H1 (cell line): ENCODE results near the gene GPR21. TPM values are rescaled to one million over a fixed set of nuclear protein-coding genes. Genes with fewer than 3 reads are reported as not detected.

Experiments used
- ASH2L ChIP-seq: fragments of 200-600, 300-600 bp; sonication (generic); IDR thresholded peaks from one replicate; pipeline ENCODE4 v1.7.1; 2017; ENCODE audit warnings: low read length
- BACH1 ChIP-seq: IDR thresholded peaks from 2 replicates; pipeline ENCODE4 v1.6.1; 2012; ENCODE audit warnings: low read length, improper control_type of control experiment
- BCL11A ChIP-seq, 2 experiments: IDR thresholded peaks; one replicate each; pipeline ENCODE4 v1.6.1; 2011; ENCODE audit warnings: low read depth in 2 of 2, low read length in 2 of 2, mild to moderate bottlenecking in 2 of 2
- CEBPB ChIP-seq: IDR thresholded peaks from 2 replicates; pipeline ENCODE4 v1.6.1; 2012; ENCODE audit warnings: low read depth, low read length
- JUND ChIP-seq: IDR thresholded peaks from 2 replicates; pipeline ENCODE4 v1.6.1; 2011; ENCODE audit warnings: mild to moderate bottlenecking, improper control_type of control experiment, low read length
- NANOG ChIP-seq: IDR thresholded peaks from 2 replicates; pipeline ENCODE4 v1.6.1; 2011; ENCODE audit warnings: low read length, low read depth, mild to moderate bottlenecking, inconsistent platforms; ENCODE audit not compliant: insufficient read depth, poor library complexity, severe bottlenecking
- RNF2 ChIP-seq: fragments of 200-900, 300-1000 bp; sonication (generic); IDR thresholded peaks from 2 replicates; pipeline ENCODE4 v1.7.1; 2016; ENCODE audit warnings: borderline replicate concordance, low read depth, mild to moderate bottlenecking, antibody characterized with exemption, low read length; ENCODE audit not compliant: poor library complexity, severe bottlenecking; ENCODE audit errors: missing control alignments
- SIRT6 ChIP-seq: IDR thresholded peaks from one replicate; pipeline ENCODE4 v1.7.1; 2012; ENCODE audit warnings: low read length, inconsistent platforms
- SP1 ChIP-seq: IDR thresholded peaks from 2 replicates; pipeline ENCODE4 v1.6.1; 2011; ENCODE audit warnings: low read depth, low read length
- TCF12 ChIP-seq: IDR thresholded peaks from 2 replicates; pipeline ENCODE4 v1.6.1; 2011; ENCODE audit warnings: low read depth, mild to moderate bottlenecking, low read length
- polyA plus RNA-seq, 7 experiments: library from polyadenylated mRNA; depleted of rRNA in 3 of 7; stranded (reverse) in 5 of 7; unstranded in 2 of 7; fragments of >200 nt in 5 of 7; fragments of 200-250 nt in 2 of 7; gene quantifications; 1 replicate in 5 of 7; 2 replicates in 1 of 7; 4 replicates in 1 of 7; pipeline versions ENCODE4 v1.2.1 to v1.2.3, GENCODE V29; 2011 to 2013; ENCODE audit warnings: missing spikeins in 2 of 7, mixed read lengths in 2 of 7
- total RNA-seq: library from RNA; stranded (reverse); fragmentation: NEBNext Ultra II Directional; extraction: Animal tissue kit (Norgen Biotek cat#: 25700); gene quantifications from 2 replicates; pipeline ENCODE4 v1.2.1, GENCODE V29; 2021
- TF ChIP-seq, protein P1 (sequence below): fragments of 300-600 bp; sonication (generic); IDR thresholded peaks from 2 replicates; pipeline ENCODE4 v1.7.1; 2012; ENCODE audit warnings: low read length, moderate library complexity, mild to moderate bottlenecking, inconsistent platforms; ENCODE audit not compliant: insufficient replicate concordance
- TF ChIP-seq, protein P2 (sequence below): IDR thresholded peaks from 2 replicates; pipeline ENCODE4 v1.6.1; 2012; ENCODE audit warnings: inconsistent platforms

Gene GPR21
- total and polyA plus RNA-seq, 2 of the 8 experiments (the other 6 are each of a cell fraction or from before 2014, with no cell fraction given) = 0.58 to 0.71 TPM

DNA sequence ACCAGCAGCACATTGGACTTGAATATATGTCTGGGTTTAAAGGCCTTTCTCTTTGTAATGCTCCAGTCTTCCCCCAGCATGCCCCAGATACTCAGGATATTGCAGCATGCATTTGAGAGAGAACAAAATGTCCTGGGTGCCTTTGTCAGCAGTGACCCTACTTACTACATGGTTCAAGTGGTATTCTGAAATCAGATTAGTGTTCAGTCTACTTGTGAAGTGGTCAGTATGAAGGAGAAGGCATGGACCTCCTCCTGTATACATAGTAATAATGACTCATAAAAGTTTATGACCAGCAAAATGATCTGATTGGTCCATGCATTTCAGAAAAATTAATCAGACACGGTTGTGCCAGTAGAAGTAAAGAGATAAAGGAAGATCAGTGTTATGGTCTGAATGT is 25.4 kb downstream of the GPR21 start (continued):
- TF ChIP-seq, protein P1, sequence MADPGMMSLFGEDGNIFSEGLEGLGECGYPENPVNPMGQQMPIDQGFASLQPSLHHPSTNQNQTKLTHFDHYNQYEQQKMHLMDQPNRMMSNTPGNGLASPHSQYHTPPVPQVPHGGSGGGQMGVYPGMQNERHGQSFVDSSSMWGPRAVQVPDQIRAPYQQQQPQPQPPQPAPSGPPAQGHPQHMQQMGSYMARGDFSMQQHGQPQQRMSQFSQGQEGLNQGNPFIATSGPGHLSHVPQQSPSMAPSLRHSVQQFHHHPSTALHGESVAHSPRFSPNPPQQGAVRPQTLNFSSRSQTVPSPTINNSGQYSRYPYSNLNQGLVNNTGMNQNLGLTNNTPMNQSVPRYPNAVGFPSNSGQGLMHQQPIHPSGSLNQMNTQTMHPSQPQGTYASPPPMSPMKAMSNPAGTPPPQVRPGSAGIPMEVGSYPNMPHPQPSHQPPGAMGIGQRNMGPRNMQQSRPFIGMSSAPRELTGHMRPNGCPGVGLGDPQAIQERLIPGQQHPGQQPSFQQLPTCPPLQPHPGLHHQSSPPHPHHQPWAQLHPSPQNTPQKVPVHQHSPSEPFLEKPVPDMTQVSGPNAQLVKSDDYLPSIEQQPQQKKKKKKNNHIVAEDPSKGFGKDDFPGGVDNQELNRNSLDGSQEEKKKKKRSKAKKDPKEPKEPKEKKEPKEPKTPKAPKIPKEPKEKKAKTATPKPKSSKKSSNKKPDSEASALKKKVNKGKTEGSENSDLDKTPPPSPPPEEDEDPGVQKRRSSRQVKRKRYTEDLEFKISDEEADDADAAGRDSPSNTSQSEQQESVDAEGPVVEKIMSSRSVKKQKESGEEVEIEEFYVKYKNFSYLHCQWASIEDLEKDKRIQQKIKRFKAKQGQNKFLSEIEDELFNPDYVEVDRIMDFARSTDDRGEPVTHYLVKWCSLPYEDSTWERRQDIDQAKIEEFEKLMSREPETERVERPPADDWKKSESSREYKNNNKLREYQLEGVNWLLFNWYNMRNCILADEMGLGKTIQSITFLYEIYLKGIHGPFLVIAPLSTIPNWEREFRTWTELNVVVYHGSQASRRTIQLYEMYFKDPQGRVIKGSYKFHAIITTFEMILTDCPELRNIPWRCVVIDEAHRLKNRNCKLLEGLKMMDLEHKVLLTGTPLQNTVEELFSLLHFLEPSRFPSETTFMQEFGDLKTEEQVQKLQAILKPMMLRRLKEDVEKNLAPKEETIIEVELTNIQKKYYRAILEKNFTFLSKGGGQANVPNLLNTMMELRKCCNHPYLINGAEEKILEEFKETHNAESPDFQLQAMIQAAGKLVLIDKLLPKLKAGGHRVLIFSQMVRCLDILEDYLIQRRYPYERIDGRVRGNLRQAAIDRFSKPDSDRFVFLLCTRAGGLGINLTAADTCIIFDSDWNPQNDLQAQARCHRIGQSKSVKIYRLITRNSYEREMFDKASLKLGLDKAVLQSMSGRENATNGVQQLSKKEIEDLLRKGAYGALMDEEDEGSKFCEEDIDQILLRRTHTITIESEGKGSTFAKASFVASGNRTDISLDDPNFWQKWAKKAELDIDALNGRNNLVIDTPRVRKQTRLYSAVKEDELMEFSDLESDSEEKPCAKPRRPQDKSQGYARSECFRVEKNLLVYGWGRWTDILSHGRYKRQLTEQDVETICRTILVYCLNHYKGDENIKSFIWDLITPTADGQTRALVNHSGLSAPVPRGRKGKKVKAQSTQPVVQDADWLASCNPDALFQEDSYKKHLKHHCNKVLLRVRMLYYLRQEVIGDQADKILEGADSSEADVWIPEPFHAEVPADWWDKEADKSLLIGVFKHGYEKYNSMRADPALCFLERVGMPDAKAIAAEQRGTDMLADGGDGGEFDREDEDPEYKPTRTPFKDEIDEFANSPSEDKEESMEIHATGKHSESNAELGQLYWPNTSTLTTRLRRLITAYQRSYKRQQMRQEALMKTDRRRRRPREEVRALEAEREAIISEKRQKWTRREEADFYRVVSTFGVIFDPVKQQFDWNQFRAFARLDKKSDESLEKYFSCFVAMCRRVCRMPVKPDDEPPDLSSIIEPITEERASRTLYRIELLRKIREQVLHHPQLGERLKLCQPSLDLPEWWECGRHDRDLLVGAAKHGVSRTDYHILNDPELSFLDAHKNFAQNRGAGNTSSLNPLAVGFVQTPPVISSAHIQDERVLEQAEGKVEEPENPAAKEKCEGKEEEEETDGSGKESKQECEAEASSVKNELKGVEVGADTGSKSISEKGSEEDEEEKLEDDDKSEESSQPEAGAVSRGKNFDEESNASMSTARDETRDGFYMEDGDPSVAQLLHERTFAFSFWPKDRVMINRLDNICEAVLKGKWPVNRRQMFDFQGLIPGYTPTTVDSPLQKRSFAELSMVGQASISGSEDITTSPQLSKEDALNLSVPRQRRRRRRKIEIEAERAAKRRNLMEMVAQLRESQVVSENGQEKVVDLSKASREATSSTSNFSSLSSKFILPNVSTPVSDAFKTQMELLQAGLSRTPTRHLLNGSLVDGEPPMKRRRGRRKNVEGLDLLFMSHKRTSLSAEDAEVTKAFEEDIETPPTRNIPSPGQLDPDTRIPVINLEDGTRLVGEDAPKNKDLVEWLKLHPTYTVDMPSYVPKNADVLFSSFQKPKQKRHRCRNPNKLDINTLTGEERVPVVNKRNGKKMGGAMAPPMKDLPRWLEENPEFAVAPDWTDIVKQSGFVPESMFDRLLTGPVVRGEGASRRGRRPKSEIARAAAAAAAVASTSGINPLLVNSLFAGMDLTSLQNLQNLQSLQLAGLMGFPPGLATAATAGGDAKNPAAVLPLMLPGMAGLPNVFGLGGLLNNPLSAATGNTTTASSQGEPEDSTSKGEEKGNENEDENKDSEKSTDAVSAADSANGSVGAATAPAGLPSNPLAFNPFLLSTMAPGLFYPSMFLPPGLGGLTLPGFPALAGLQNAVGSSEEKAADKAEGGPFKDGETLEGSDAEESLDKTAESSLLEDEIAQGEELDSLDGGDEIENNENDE = no peak
- TF ChIP-seq BCL11A (IDR thresholded peaks at IDR 0.05; ENCODE audit: low read depth in 2 of 2, low read length in 2 of 2) (no peak), SP1 (no peak), BACH1 (no peak), TCF12 (no peak), RNF2 (no peak), NANOG (no peak), ASH2L (no peak), CEBPB (no peak), JUND (no peak), SIRT6 (no peak)
- TF ChIP-seq, protein P2, sequence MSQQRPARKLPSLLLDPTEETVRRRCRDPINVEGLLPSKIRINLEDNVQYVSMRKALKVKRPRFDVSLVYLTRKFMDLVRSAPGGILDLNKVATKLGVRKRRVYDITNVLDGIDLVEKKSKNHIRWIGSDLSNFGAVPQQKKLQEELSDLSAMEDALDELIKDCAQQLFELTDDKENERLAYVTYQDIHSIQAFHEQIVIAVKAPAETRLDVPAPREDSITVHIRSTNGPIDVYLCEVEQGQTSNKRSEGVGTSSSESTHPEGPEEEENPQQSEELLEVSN = no peak
